Keratinocyte (primary cell): ENCODE measurements around the gene KCNH1. TPM values are rescaled to one million over a fixed set of nuclear protein-coding genes. Genes with fewer than 3 reads are reported as not detected.
"Not testable (repeated sequence)": the region's sequence is repeated elsewhere in the genome, so short reads cannot be mapped to it uniquely, and the experiment has no call there.

Experiments
- DNase-seq: peaks from one replicate; pipeline ENCODE4 v3.0.0-alpha.2; 2011; ENCODE audit warnings: low read depth, missing footprints, low spot score
- FAIRE-seq: peaks from 2 replicates; lab custom pipeline; 2011; peaks lifted over from hg19 to GRCh38; lab: Jason Lieb, UNC
- H2AFZ ChIP-seq: 2 replicates; pipeline ENCODE4 v1.6.0; 2012; ENCODE audit warnings: low read length, control low read depth, inconsistent platforms; ENCODE audit not compliant: control insufficient read depth
- H3K27ac ChIP-seq: 2 replicates; pipeline ENCODE4 v1.5.1; 2011; ENCODE audit warnings: low read length; ENCODE audit not compliant: control insufficient read depth, insufficient read depth
- H3K27me3 ChIP-seq: 3 replicates; pipeline ENCODE4 v1.6.0; 2011; ENCODE audit warnings: low read length; ENCODE audit not compliant: control insufficient read depth, insufficient read depth; ENCODE audit errors: extremely low read depth
- H3K36me3 ChIP-seq, 2 experiments: 2 replicates in 1 of 2; 3 replicates in 1 of 2; pipeline ENCODE4 v1.5.1; 2011; ENCODE audit warnings: low read length in 2 of 2, mild to moderate bottlenecking in 1 of 2; ENCODE audit not compliant: control insufficient read depth in 2 of 2, insufficient read depth in 2 of 2; ENCODE audit errors: extremely low read depth in 1 of 2
- H3K4me1 ChIP-seq: 3 replicates; pipeline ENCODE4 v1.5.1; 2011; ENCODE audit warnings: low read length; ENCODE audit not compliant: control insufficient read depth, insufficient read depth; ENCODE audit errors: extremely low read depth
- H3K4me2 ChIP-seq: 3 replicates; pipeline ENCODE4 v1.6.0; 2011; ENCODE audit warnings: low read depth, low read length; ENCODE audit not compliant: control insufficient read depth, insufficient read depth; ENCODE audit errors: extremely low read depth
- H3K4me3 ChIP-seq, 3 experiments: fragments of 200-600 bp in 1 of 3; sonication (generic) in 1 of 3; 2 replicates in 2 of 3; 3 replicates in 1 of 3; pipeline ENCODE4 v1.5.1; 2011 to 2016; ENCODE audit warnings: low read length in 3 of 3, mild to moderate bottlenecking in 3 of 3, control low read depth in 2 of 3, inconsistent platforms in 1 of 3, low read depth in 1 of 3, mixed read lengths in 1 of 3, mixed run types in 1 of 3, moderate library complexity in 1 of 3; ENCODE audit not compliant: control insufficient read depth in 2 of 3, insufficient read depth in 2 of 3; ENCODE audit errors: extremely low read depth in 1 of 3
- H3K79me2 ChIP-seq: 2 replicates; pipeline ENCODE4 v1.6.0; 2012; ENCODE audit warnings: low read length; ENCODE audit not compliant: control insufficient read depth, insufficient read depth
- H3K9ac ChIP-seq: 3 replicates; pipeline ENCODE4 v1.6.0; 2011; ENCODE audit warnings: low read length; ENCODE audit not compliant: control insufficient read depth, insufficient read depth; ENCODE audit errors: extremely low read depth
- H3K9me1 ChIP-seq: 3 replicates; pipeline ENCODE4 v1.6.0; 2011; ENCODE audit warnings: low read length; ENCODE audit not compliant: control insufficient read depth, insufficient read depth; ENCODE audit errors: extremely low read depth
- H3K9me3 ChIP-seq: 2 replicates; pipeline ENCODE4 v1.5.1; 2012; ENCODE audit warnings: low read depth, low read length; ENCODE audit not compliant: control insufficient read depth
- H4K20me1 ChIP-seq: 3 replicates; pipeline ENCODE4 v1.6.0; 2011; ENCODE audit warnings: low read length; ENCODE audit not compliant: control insufficient read depth, insufficient read depth; ENCODE audit errors: extremely low read depth
- CTCF ChIP-seq, 3 experiments: IDR thresholded peaks in 1 of 3; conservative IDR thresholded peaks in 1 of 3; optimal IDR thresholded peaks in 1 of 3; 2 replicates in 2 of 3; 3 replicates in 1 of 3; pipeline versions ENCODE3 to v1.5.1; 2011; ENCODE audit warnings: low read length in 3 of 3, mild to moderate bottlenecking in 3 of 3, moderate library complexity in 2 of 3, control low read depth in 1 of 3, inconsistent platforms in 1 of 3; ENCODE audit not compliant: insufficient read depth in 2 of 3; ENCODE audit errors: extremely low read depth in 1 of 3
- EZH2 ChIP-seq: IDR thresholded peaks from one replicate; pipeline ENCODE4 v1.6.1; 2012; ENCODE audit warnings: inconsistent platforms, mild to moderate bottlenecking, low read length, moderate library complexity
- dilution Hi-C: fragments of 300-500 bp; cut with MboI; formaldehyde crosslinking; loops from one replicate; pipeline ENCODE4 v1.7.0; 2020; ENCODE audit warnings: low sequenced_read_pairs; ENCODE audit not compliant: extremely low pct_ligation_motif_present
- polyA plus RNA-seq, 5 experiments: library from polyadenylated mRNA; depleted of rRNA in 3 of 5; stranded (reverse) in 3 of 5; stranded (forward) in 1 of 5; unstranded in 1 of 5; fragments of >200 nt; gene quantifications; 1 replicate in 1 of 5; 2 replicates in 3 of 5; 3 replicates in 1 of 5; pipeline versions ENCODE4 v1.2.1 to v1.2.3, GENCODE V29; 2011 to 2012; ENCODE audit warnings: missing spikeins in 2 of 5, low read depth in 1 of 5, low replicate concordance in 1 of 5

KCNH1 gene
- polyA plus RNA-seq, 1 donor (not counting 4 experiments of a cell fraction or from before 2014, with no cell fraction given): not detected

GRCh38 chr1:210662291-210663050 is 471.5 kb downstream of the KCNH1 start:
- no peaks in the 10 kb centered on the region for H3K9me1 ChIP-seq
- H3K79me2 ChIP-seq: no peaks in the 10 kb centered on the region
- no peak overlapping the region for H3K4me2 ChIP-seq
- no peak for TF ChIP-seq EZH2
- no peak for TF ChIP-seq CTCF (optimal IDR thresholded peaks at IDR 0.05 in 1 of 3, IDR thresholded peaks at IDR 0.05 in 1 of 3, conservative IDR thresholded peaks at IDR 0.05 in 1 of 3; ENCODE audit: extremely low read depth in 1 of 3, insufficient read depth in 2 of 3, low read length in 3 of 3)
- DNase-seq: no peak
- no peak overlapping the region for H3K9ac ChIP-seq
- no peaks in the 10 kb centered on the region for H3K4me1 ChIP-seq
- no peaks in the 10 kb centered on the region for H3K9me3 ChIP-seq
- no peak overlapping the region for H3K27ac ChIP-seq
- dilution Hi-C loops: no loop called here
- H2AFZ ChIP-seq: no peak overlapping the region
- no peaks in the 10 kb centered on the region for H4K20me1 ChIP-seq
- no peak for FAIRE-seq
- H3K36me3 ChIP-seq: no peaks in the 10 kb centered on the region
- no peak overlapping the region for H3K4me3 ChIP-seq
- no peaks in the 10 kb centered on the region for H3K27me3 ChIP-seq

DNA sequence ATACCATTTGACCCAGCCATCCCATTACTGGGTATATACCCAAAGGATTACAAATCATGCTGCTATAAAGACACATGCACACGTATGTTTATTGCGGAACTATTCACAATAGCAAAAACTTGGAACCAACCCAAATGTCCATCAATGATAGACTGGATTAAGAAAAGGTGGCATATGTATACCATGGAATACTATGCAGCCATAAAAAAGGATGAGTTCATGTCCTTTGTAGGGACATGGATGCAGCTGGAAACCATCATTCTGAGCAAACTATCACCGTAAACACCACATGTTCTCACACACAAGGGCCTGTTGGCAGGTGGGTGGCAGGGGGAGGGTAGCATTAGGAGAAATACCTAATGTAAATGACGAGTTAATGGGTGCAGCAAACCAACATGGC is 472.4 kb downstream of the KCNH1 start:
- H3K9ac ChIP-seq, FAIRE-seq, H3K79me2 ChIP-seq, dilution Hi-C loops, H3K4me3 ChIP-seq, H3K36me3 ChIP-seq, DNase-seq, H2AFZ ChIP-seq, H3K9me1 ChIP-seq, H4K20me1 ChIP-seq, H3K9me3 ChIP-seq, H3K27ac ChIP-seq, H3K4me2 ChIP-seq, H3K4me1 ChIP-seq, H3K27me3 ChIP-seq: not testable (repeated sequence)

GRCh38 chr1:210657806-210658205 is 476.1 kb downstream of the KCNH1 start:
- Histone ChIP-seq H3K27ac (no peak overlapping the region), H3K9ac (no peak overlapping the region), H3K4me3 (no peak overlapping the region), H4K20me1 (no peaks in the 10 kb centered on the region), H2AFZ (no peak overlapping the region), H3K27me3 (no peaks in the 10 kb centered on the region), H3K9me1 (no peaks in the 10 kb centered on the region), H3K4me1 (no peaks in the 10 kb centered on the region), H3K36me3 (no peaks in the 10 kb centered on the region), H3K9me3 (peaks cover 2% of the 10 kb centered on the region), H3K79me2 (no peaks in the 10 kb centered on the region), H3K4me2 (no peak overlapping the region)
- TF ChIP-seq CTCF (optimal IDR thresholded peaks at IDR 0.05 in 1 of 3, IDR thresholded peaks at IDR 0.05 in 1 of 3, conservative IDR thresholded peaks at IDR 0.05 in 1 of 3; ENCODE audit: extremely low read depth in 1 of 3, insufficient read depth in 2 of 3, low read length in 3 of 3): no peak
- TF ChIP-seq EZH2: no peak
- DNase-seq: no peak
- no peak for FAIRE-seq
- dilution Hi-C loops: no loop called here
